ENCODE results near the gene LCORL.
"Not testable (repeated sequence)": the region's sequence is repeated elsewhere in the genome, so short reads cannot be mapped to it uniquely, and the experiment has no call there.

Gene LCORL

DNA sequence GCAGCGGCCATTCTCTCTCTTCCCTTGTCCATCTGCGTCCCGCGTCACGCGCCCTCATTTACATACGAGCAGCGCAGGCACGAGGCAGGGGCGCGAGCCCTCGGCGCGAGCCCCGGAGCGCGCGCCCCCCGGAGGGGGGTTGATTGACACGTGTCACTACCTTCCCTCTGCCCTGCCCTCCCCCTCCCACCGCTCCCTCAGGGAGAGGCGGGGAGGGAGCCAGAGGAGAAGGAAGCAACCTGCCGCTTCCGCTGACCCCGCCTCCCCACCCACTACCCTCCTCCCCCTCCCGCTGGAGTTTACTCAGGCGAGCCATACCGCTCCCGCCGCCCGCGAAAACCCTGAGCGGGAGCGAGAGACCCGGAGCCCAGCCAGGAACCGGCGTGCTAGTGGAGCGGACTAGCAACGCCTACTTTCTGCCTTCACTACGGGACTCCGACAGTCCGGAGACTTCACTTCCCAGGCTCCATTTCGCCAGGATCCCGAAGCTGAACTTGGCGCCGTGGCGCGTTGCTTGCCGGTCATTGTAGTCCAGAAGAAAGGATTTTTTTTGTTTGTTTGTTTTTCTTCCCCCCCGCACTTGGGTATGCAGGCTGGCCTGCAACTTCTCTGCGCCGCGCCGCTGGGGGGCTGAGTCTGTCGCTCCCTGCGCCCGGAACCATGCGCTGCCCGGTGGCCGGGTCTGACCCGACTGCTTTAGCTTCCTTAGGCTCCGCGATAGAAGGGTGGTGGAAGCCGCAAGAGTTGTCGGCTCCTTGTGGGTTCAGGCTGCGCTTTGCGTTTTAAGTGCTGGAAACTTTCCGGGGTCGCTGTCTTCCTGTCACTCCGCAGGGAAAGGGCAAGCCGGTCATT, at the start of gene LCORL:
LCORL (minus strand) TSS at position 36 of the 852 bp plus-strand sequence; CDS start at position 32, 4 bp downstream.
- FAIRE-seq: peak; percentile 84
- DNase-seq (ENCODE audit: low spot score): peak; percentile 91

DNA sequence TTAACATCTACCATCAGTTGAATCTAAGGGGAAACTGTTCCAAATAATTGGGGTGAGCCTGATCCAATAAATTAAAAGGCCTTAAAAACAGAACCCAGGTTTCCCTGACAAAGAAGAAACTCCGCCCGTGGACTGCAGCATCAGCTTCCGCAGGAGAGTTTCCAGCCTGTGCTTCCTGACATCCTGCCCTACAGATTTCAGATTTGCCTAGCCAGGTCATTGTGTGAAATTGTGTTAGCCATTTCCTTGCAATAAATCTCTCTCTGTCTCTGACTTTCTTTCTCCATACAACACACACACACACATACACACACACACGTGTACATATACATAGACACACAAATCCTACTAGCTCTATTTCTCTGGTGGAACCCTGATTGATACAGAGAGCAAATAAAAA, 48.3 kb upstream of the LCORL start:
- FAIRE-seq (no peak), DNase-seq (ENCODE audit: low spot score) (no peak)

DNA sequence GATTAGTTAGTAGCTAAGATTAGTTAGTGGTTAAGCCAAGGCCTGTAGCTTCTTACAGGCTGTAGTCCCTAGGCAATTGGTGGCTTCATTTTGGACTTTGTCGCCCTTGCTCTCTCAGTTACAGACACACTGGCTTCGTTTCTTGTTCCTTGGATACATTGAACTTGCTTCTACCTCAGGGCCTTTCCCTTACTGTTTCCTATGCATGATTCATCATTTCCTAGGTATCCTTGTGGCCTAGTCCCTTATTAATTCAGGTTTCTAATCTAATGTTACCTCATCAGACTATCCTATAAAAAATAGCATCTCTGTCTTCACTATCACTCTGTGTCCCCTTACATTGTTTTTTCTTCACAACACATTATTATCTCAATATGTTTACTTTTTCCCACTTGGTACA, 45.5 kb upstream of the LCORL start:
- no peak for FAIRE-seq
- no peak for DNase-seq (ENCODE audit: low spot score)

DNA sequence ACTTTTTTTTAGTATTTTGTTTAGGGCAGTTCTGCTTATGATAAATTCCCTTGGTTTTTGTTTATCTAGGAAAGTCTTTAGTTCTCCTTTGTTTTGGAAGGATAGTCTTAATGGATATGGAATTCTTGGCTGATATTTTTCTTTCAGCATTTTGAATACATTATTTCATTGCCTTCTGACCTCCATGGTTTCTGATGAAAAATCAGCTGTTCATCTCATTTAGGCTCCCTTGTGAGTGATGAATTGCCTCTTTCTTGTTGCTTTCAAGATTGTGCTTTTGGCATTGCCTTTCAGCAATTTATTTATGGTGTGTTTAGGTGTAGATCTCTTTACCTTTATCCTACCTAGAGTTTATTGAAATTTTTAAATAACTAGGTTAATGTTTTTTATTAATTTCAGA, 41.5 kb upstream of the LCORL start:
- no peak for DNase-seq (ENCODE audit: low spot score)
- no peak for FAIRE-seq

DNA sequence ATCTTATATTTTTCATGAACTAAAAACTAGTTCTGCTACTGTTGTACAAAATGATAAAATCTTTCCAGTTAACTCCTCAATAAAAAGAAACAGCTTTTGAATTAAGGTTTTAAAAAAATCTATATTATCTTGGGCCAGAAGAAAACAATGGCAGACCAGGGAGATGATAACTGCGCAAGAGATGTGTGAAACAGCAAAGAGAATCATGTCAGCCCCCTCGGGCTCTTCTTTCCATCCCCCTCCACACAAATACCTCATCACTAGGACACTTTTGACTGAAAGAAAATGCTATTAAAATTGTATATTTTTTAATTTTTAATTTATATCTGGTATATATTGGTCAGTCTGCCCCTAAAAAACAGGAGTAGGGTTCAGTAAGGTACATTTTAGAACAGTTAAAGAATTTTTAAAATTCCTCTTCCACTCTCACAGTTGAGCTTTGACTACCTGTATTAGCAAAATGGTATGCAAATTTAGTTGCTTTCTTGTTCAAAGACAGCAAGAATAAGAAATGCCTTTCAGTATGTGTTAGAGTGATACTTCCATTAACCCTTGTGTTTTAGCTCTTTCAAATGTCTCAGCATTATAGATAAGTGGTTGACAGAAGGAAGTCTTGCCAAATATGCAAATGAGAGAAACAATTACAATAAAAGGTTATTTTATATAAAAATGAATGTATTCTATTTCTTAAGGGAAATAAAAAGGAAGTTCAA, 36.4 kb upstream of the LCORL start:
- no peak for DNase-seq (ENCODE audit: low spot score)
- no peak for FAIRE-seq

DNA sequence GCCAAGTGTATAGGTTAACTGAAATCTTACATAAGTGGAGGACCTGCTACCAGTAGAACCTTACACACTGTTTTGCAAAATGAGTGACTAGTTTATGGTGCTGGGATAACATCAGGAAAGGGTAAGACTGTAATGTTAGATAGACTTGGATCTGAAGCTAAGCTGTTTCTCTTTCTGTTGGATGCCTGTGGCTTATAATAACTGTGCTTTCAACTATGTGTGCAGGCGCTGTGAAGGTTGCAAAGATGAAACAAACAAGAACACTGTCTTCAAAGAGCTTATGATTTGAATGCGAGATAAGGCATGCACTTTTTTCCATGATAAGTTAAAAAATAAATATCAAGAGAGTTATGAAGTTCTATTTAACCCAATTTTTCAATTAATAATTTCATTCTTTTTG, 34.5 kb upstream of the LCORL start:
- no peak for DNase-seq (ENCODE audit: low spot score)

DNA sequence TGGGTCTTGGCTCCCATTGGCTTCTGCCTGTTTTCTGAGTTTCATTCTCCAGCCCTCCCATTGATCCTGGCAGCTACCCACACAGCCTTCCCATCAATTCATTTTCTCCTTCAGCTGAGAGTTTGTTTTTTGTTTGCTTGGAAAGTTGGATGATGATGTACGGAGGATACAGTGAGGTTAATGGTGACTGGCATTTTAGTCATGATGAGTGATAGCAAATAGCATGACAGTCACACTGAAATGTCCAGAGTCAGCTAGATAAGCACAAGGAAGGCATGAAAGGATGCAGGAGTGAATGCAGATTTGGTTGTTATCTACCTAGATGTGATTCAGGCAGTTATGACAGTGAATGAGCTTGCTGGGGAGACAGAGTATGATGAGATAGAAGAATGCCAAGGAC, 30.6 kb upstream of the LCORL start:
- FAIRE-seq: no peak

More for the DNA sequence above, 34.5 kb upstream of the LCORL start:
- no peak for FAIRE-seq

DNA sequence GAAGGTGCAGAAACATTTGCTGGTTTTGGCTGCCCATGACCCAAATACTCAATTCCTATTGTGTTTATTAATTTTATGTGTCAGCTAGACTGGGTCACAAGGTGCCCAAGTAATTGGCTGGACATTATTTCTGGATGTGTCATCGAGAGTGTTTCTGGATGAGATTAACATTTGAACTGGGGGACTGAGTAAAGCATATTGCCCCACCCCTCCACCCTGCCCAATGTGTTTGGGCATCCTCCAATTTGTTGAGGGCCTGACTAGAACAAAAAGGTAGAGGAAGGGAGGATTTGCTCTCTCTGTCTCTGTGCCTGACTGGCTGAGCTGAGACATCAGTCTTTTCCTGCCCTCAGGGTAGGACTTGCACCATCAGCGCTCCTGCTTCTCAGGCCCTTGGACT, 29.7 kb upstream of the LCORL start:
- FAIRE-seq (no peak), DNase-seq (ENCODE audit: low spot score) (no peak)

More for the DNA sequence above, 30.6 kb upstream of the LCORL start:
- no peak for DNase-seq (ENCODE audit: low spot score)

DNA sequence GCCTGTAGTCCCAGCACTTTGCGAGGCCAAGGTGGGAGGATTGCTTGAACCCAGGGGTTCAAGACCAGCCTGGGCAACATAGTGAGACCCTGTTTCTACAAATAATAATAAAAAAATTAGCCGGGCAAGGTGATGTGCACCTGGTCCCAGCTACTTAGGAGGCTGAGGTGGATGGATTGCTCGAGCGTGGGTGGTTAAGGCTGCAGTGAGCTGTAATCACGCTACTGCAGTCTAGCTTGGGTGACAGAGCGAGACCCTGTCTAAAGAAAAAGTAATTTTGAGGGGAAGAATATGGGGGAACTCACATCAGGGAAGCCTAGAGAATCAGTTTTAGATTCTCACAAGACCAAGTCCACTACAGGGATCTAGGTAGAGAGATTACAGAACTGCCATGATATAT, 28.9 kb upstream of the LCORL start:
- FAIRE-seq: no peak
- no peak for DNase-seq (ENCODE audit: low spot score)

DNA sequence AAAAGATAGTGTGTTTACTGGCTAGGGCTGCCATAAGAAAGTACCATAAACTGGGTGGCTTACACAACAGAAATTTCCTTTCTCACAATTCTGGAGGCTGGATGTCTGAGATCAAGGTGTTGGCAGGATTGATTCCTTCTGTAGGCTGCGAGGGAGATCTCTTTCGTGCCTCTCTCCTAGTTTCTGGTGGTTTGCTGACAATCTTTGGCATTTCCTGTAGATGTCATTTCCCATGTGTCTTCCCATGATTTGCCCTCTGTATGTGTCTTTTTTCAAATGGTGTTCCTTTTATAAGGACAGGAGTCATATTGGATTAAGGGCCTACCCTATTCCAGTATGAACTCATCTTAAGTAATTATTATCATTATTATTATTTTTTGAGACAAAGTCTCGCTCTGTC, 27.9 kb upstream of the LCORL start:
- DNase-seq (ENCODE audit: low spot score): no peak
- no peak for FAIRE-seq

DNA sequence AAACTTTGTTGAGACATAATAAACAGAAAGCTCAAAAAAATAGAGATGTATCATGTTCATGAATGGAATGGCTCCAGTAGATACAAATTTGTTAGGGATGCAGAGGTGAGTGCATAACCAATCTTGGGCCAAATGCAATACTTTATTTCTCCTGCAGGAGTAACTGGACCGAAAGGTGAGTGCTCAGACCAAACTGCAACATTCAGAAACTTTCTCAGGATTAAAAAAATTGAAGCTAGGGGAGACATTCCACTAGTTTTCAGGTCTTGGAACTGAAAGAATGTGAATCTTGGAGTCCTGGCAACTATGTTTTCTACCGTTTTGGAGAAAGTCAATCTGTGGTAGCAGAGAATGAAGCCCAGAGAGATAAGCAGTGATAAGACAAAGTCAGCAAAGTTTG, 21.2 kb upstream of the LCORL start:
- DNase-seq (ENCODE audit: low spot score) (no peak), FAIRE-seq (no peak)

DNA sequence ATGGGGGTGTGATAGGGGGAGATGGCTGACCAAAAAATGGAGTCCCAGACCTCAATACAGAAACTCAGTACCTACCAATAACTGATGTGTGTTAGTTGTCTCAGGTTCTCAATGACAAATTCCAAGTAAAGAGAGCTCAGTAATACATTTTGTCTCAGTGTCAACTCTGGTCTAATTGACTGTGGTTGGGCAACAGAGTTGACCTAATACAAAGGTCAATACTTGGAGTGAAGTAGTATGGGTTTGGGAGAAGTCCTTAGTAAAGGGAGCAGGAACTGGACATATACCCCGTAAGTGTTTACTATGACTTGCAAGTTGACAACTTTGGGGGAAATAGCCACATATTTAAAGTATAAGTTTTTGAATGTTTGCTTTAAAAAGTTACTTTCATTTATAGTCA, 20.5 kb upstream of the LCORL start:
- DNase-seq (ENCODE audit: low spot score) (no peak), FAIRE-seq (no peak)

DNA sequence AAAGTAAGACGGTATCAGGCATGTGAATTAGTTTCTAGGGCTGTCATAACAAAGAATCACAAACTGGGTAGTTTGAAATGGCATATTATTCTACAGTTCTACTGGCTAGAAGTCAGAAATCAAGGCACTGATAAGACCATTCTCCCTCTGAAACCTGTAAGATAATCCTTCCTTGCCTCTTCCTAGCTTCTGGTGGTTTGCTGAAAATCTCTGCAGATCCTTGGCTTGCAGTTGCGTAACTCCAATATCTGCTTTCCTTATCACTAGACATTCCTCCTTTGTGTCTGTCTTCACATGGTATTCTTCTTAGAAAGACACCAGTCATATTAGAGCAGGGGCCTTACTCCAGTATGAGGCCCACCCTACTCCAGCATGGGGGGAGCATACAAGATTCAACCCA, 19.6 kb upstream of the LCORL start:
- FAIRE-seq (no peak), DNase-seq (ENCODE audit: low spot score) (no peak)

DNA sequence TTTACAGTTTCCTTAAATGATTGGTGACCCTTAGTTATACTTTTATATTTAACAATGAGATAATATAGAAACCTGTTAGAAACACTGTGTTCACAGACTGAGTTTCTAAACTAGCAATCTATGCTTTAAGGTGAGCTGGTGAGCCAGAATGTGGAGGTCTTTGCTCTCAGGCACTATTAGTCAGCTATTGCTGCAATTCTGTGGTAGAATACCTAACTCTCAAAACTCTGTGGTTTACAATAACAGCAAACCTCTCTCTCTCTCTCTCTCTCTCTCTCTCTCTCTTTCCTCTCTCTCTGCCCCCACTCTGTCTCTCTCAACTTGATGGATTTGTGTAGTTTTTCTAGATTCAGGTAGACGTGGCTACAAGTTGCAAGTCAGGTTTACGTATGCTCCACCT, 17.6 kb upstream of the LCORL start:
- no peak for FAIRE-seq
- DNase-seq (ENCODE audit: low spot score): no peak

DNA sequence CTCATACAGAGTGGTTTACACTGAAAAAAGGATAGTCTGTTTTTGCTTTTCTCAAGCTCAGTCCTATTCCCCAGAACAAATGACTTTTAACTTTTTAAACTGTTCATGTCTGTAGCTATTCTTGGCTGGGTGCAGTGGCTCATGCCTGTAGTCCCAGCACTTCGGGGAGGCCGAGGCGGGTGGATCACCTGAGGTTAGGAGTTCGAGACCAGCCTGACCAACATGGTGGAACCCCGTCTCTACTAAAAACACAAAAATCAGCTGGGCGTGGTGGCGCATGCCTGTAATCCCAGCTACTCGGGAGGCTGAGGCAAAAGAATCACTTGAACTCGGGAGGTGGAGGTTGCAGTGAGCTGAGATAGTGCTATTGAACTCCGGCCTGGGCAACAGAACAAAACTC, 14.8 kb upstream of the LCORL start:
- not testable (repeated sequence) for FAIRE-seq

DNA sequence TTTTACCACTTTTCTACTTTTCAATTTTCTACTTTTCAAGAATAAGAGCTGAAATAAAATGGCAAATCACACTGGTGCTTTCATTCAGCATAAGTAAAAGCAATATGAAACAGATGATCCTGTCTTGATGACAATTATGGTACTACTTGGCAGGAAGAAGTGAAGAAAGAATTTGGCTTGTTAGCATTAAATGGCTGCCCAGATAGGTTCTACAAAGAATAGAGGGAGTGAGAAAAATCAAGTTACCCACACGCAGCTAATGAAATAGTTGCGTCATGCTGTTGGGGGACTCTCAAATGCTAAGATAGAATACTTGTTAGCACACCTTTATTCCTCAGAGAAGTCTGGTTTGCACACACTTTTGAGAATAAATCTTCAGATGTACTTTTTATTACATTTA, 12.5 kb upstream of the LCORL start:
- DNase-seq (ENCODE audit: low spot score): no peak
- FAIRE-seq: no peak

More for the DNA sequence above, 14.8 kb upstream of the LCORL start:
- not testable (repeated sequence) for DNase-seq (ENCODE audit: low spot score)

DNA sequence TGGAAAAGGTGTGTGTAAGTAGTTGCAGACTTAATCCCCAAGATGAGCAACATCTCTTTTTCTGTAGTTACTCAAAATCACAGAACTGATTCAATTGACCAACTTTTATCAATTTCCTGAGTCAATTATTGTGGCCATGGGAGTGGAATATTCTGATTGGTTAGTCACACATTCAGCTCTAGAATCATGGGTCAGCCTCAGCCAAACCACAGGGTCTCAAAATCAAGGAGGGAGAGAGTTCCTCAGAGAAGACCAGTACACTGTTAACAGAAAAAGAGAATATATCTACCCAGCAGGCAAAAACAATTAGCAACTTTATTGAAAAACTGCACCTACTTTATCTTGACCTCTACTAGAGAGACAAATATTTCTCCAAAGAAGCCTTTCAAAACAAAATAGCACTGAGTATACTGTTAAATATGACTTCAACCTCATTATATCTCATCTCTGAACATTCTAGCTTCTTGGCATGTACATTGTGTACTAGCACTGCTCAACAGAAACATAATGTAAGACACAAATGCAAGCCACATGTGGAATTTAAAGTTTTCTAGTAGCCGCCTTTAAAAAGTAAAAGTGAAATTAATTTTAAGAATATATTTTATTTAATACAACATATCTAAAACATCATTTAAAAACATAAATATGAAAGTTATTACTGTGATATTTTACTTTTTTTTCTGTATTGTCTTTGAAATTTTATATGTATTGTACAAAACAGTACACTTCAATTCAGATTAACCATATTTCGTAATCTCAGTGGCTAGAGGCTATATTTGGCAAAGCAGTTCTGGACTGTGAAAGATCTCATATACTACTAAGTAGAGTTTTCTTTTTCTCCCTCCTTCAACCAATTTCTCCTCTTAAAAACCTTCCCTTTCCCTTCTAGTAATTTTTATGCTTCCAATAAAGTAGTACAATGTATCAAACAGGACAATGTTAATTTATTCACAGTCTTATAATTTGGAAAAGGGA, 11.8 kb upstream of the LCORL start:
- DNase-seq (ENCODE audit: low spot score) (no peak), FAIRE-seq (no peak)

DNA sequence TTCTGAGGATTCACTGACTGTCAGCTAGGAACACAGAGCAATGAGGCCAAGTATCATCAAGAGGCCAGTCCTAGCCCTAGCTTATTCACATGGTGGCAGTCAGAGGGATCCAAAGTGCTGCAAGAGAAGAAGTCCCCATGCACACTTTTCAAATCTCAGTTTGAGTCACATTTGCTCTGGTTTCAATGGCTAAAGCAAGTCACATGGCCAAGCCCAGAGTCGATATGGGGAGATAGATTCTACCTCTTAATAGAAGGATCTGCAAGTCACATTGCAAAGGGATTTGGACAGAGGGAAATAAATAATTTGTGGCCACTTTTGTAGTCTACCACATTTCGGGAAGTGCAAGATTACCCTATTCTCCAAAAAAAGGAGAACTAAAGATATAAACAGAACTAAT, 3.7 kb upstream of the LCORL start:
- DNase-seq (ENCODE audit: low spot score): no peak
- FAIRE-seq: no peak

DNA sequence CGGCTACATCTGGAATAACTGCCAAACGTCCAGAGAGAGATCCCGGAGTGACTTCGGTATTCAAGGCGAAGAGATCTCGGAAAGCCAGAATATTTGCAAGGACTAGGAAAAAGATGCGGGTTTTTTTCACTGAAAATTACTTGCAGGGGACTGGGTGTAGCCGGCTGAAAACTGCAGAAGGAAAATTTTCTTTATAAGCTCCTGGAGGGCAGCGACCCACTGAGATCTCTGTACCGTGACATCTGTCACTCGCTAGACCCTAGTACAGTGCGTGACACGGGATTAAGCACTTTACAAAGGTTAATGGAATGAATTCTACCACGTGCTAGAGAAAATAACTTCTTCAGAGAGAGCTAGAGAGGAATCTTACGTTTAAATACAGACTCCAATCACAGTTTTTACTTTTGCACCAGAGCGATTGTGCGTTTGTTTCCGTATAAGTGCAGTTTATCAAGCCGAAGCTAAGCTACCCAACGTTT, 1.1 kb upstream of the LCORL start:
- no peak for DNase-seq (ENCODE audit: low spot score)
- no peak for FAIRE-seq

DNA sequence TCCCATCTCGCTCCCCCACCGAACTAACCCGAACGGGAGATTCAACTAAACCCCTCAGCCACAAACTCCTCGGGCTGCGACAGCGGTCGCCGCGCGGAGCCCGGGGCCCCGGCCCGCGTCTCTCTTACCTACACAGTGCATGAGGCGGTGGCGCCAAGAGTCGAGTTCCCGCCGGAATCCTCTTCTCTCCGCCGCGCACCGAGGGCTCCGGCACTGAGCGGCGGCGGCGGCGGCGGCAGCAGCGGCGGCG, 160 bp downstream of the LCORL start:
- DNase-seq (ENCODE audit: low spot score) (no peak), FAIRE-seq (no peak)

DNA sequence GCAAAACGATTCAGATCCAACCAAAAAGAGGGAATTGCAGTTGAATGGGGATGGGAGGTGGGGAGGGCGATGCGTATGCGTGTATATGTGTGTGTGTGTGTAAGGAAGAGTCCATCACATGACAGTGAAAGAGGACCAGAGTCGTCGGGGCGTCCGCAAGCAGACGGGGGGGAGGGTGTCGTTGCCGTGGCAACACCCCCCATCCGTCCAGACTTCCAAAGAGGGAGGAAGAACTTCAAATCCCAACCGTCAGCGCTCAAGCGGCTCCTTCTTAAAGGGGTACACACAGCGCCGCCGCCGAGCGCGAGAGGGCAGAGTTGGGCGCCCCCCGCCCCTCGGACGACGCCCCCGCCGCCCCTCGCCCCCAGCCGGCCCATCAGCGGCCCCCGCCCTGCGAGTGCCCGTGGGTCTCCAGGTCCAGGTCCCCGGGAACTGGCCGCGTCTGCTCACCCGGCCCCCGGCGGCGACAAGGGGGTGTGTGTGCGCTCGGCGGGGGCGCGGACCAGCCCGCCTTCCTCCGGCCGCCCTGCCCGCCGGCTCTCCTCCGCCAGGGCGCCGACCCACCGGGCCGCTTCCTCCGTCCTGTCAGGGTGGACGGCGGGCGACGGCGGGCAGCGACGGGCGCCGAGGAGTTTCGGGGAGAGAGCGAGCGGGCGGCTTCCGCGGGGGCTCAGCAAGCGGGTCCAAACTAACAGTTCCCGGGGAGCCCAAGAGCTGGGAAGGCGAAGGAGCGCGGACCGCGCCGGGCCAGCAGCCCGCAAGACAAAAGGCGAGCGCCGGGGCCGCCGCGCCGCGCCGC, 685 bp downstream of the LCORL start:
- FAIRE-seq (no peak), DNase-seq (ENCODE audit: low spot score) (peak; percentile 69)

Data from RCC 7860 (cell line).